NCI-H2029 treated with DMSO at 0.1 percent for 48 hours (cell line): ENCODE results near the gene BLMH.
"Not testable (repeated sequence)": the region's sequence is repeated elsewhere in the genome, so short reads cannot be mapped to it uniquely, and the experiment has no call there.

Source experiments
- DNase-seq: peaks from one replicate; lab custom pipeline; 2025; lab: John Stamatoyannopoulos, UW

The BLMH gene

GRCh38 chr17:30248786-30249185 is 43.0 kb downstream of the BLMH start:
- no peak for DNase-seq

GRCh38 chr17:30246460-30246859 is 45.3 kb downstream of the BLMH start:
- no peak for DNase-seq

GRCh38 chr17:30244853-30245385 is 46.8 kb downstream of the BLMH start:
- DNase-seq = no peak

GRCh38 chr17:30243568-30243967 is 48.2 kb downstream of the BLMH start:
- DNase-seq = no peak

- no peak for DNase-seq
Observed at GRCh38 chr17:30243002-30243401, 48.7 kb downstream of the BLMH start.

- DNase-seq = no peak
Observed at GRCh38 chr17:30241051-30241450, 50.7 kb downstream of the BLMH start.

GRCh38 chr17:30240177-30240576 is 51.6 kb downstream of the BLMH start:
- no peak for DNase-seq

GRCh38 chr17:30239089-30239462 is 52.7 kb downstream of the BLMH start:
- DNase-seq = no peak

- DNase-seq = no peak
Observed at GRCh38 chr17:30238387-30239088, 53.2 kb downstream of the BLMH start.

GRCh38 chr17:30238003-30238344 is 53.8 kb downstream of the BLMH start:
- no peak for DNase-seq

- DNase-seq = no peak
Observed at GRCh38 chr17:30237296-30238002, 54.3 kb downstream of the BLMH start.

- no peak for DNase-seq
Observed at GRCh38 chr17:30236766-30237165, 55.0 kb downstream of the BLMH start.

- DNase-seq = no peak
Observed at GRCh38 chr17:30236297-30236624, 55.5 kb downstream of the BLMH start.

- no peak for DNase-seq
Observed at GRCh38 chr17:30235386-30236296, 56.1 kb downstream of the BLMH start, which contains the start of gene SLC6A4. TSS of gene SLC6A4 (minus strand) at chr17:30235697. CDS start at chr17:30221958, 13,739 bp downstream.

GRCh38 chr17:30234964-30235363 is 56.8 kb downstream of the BLMH start:
- DNase-seq = no peak

GRCh38 chr17:30234296-30234695 is 57.4 kb downstream of the BLMH start:
- DNase-seq = no peak

GRCh38 chr17:30232824-30233427 is 58.8 kb downstream of the BLMH start:
- DNase-seq = no peak

- DNase-seq = no peak
Observed at GRCh38 chr17:30232015-30232823, 59.5 kb downstream of the BLMH start.

- DNase-seq = no peak
Observed at GRCh38 chr17:30230596-30231125, 61.1 kb downstream of the BLMH start.

- DNase-seq = not testable (repeated sequence)
Observed at GRCh38 chr17:30230009-30230408, 61.7 kb downstream of the BLMH start.

GRCh38 chr17:30229012-30229411 is 62.7 kb downstream of the BLMH start:
- no peak for DNase-seq
